GM12892 (cell line): Measurements from ENCODE around the gene CC2D1B. TPM values are rescaled to one million over a fixed set of nuclear protein-coding genes. Genes with fewer than 3 reads are reported as not detected.

Experiments used
- DNase-seq: peaks from one replicate; pipeline ENCODE4 v3.0.0; 2011; ENCODE audit not compliant: insufficient read length
- FAIRE-seq: peaks from 2 replicates; lab custom pipeline; 2011; peaks lifted over from hg19 to GRCh38; lab: Jason Lieb, UNC
- POLR2A ChIP-seq: IDR thresholded peaks from 2 replicates; pipeline ENCODE4 v1.6.1; 2011; ENCODE audit warnings: low read depth, low read length, control low read depth
- POLR2AphosphoS5 ChIP-seq: IDR thresholded peaks from 2 replicates; pipeline ENCODE4 v1.6.1; 2011; ENCODE audit warnings: low read depth, low read length, control low read depth
- TAF1 ChIP-seq: IDR thresholded peaks from 2 replicates; pipeline ENCODE4 v1.6.1; 2011; ENCODE audit warnings: low read depth, mild to moderate bottlenecking, control low read depth, low read length, borderline replicate concordance
- polyA plus RNA-seq: library from polyadenylated mRNA; unstranded; fragments of >200 nt; gene quantifications from one replicate; pipeline ENCODE4 v1.2.1, GENCODE V29; 2012; ENCODE audit warnings: missing spikeins, inconsistent platforms; ENCODE audit not compliant: missing spikeins

The CC2D1B gene
- 12.8 TPM for polyA plus RNA-seq

GRCh38 chr1:52365746-52366516, at the start of gene CC2D1B:
Gene CC2D1B (minus strand): TSS chr1:52366205. CDS start chr1:52364620, 1,585 bp downstream.
- DNase-seq, result peak; percentile 96
- peak; percentile 99 for FAIRE-seq
- TF ChIP-seq POLR2AphosphoS5, result peak; percentile 84
- TF ChIP-seq TAF1, result peak; percentile 74; the same call in 1 of the 2 replicates
- peak; percentile 97 for TF ChIP-seq POLR2A

- DNase-seq (no peak), FAIRE-seq (no peak)
- TF ChIP-seq POLR2AphosphoS5 (no peak), TAF1 (no peak), POLR2A (no peak)
Observed at GRCh38 chr1:52414942-52415341, 48.9 kb upstream of the CC2D1B start.

GRCh38 chr1:52413410-52413989, 47.5 kb upstream of the CC2D1B start:
- no peak for DNase-seq
- FAIRE-seq, result no peak
- TF ChIP-seq POLR2AphosphoS5, result no peak
- TF ChIP-seq POLR2A, result no peak
- no peak for TF ChIP-seq TAF1

- TF ChIP-seq POLR2AphosphoS5 (no peak), POLR2A (no peak), TAF1 (no peak)
- DNase-seq (no peak), FAIRE-seq (no peak)
Observed at GRCh38 chr1:52404975-52405338, 39.0 kb upstream of the CC2D1B start.

GRCh38 chr1:52404116-52404974, 38.3 kb upstream of the CC2D1B start, which contains the start of the genes ORC1 and PRPF38A:
Gene ORC1 (minus strand): TSS chr1:52404423. CDS start chr1:52402223, 2,200 bp downstream.
Gene PRPF38A (plus strand): TSS chr1:52404602. CDS start chr1:52404750, 148 bp downstream.
- peak; percentile 83 for DNase-seq
- TF ChIP-seq POLR2AphosphoS5 (peak; percentile 93), POLR2A (peak; percentile 92), TAF1 (peak; percentile 61; the same call in 1 of the 2 replicates)
- FAIRE-seq, result peak; percentile 95

- FAIRE-seq (peak; percentile 42), DNase-seq (peak; percentile 41)
- no peak for TF ChIP-seq POLR2AphosphoS5
- TF ChIP-seq POLR2A, result no peak
- no peak; the same call in 1 of the 2 replicates for TF ChIP-seq TAF1
Observed at GRCh38 chr1:52403566-52404115, 37.6 kb upstream of the CC2D1B start.

- no peak for TF ChIP-seq POLR2A
- no peak for TF ChIP-seq POLR2AphosphoS5
- TF ChIP-seq TAF1, result no peak
- DNase-seq, result no peak
- no peak for FAIRE-seq
Observed at GRCh38 chr1:52402860-52403240, 36.8 kb upstream of the CC2D1B start.

- no peak for FAIRE-seq
- no peak for TF ChIP-seq POLR2AphosphoS5
- no peak for TF ChIP-seq TAF1
- no peak for TF ChIP-seq POLR2A
- DNase-seq, result no peak
Observed at GRCh38 chr1:52400131-52400530, 34.1 kb upstream of the CC2D1B start.

- DNase-seq (no peak), FAIRE-seq (no peak)
- TF ChIP-seq TAF1, result no peak
Observed at GRCh38 chr1:52399629-52400028, 33.6 kb upstream of the CC2D1B start.

- DNase-seq (no peak), FAIRE-seq (no peak)
- no peak for TF ChIP-seq TAF1
- TF ChIP-seq POLR2AphosphoS5, result no peak
- TF ChIP-seq POLR2A, result no peak
Observed at GRCh38 chr1:52393174-52393573, 27.2 kb upstream of the CC2D1B start.

GRCh38 chr1:52386458-52386857, 20.5 kb upstream of the CC2D1B start:
- FAIRE-seq (no peak), DNase-seq (no peak)
- TF ChIP-seq POLR2A (no peak), POLR2AphosphoS5 (no peak), TAF1 (no peak)
